Neural progenitor cell (in vitro differentiated cells): ENCODE results near the gene GCK. TPM values are rescaled to one million over a fixed set of nuclear protein-coding genes. Genes with fewer than 3 reads are reported as not detected.

ENCODE experiments used
- DNase-seq: peaks from one replicate; pipeline ENCODE4 v3.0.0-alpha.2; 2016; ENCODE audit warnings: low spot score
- H2AFZ ChIP-seq: fragments of 200-600 bp; sonication (generic); replicated peaks from 2 replicates; pipeline ENCODE4 v1.6.1; 2016; ENCODE audit warnings: antibody characterized with exemption
- H3F3A ChIP-seq: fragments of 200-600 bp; sonication (generic); 2 replicates; pipeline ENCODE4 v1.6.1; 2016; ENCODE audit warnings: antibody characterized with exemption, low read depth
- H3K27ac ChIP-seq: fragments of 200-600 bp; sonication (generic); 2 replicates; pipeline ENCODE4 v1.5.1; 2016; ENCODE audit warnings: mild to moderate bottlenecking
- H3K27me3 ChIP-seq: fragments of 200-600 bp; sonication (generic); 2 replicates; pipeline ENCODE4 v1.6.1; 2016; ENCODE audit warnings: mild to moderate bottlenecking, moderate library complexity
- H3K36me3 ChIP-seq: fragments of 200-600 bp; sonication (generic); 2 replicates; pipeline ENCODE4 v1.5.1; 2016
- H3K4me1 ChIP-seq: fragments of 200-600 bp; sonication (generic); 2 replicates; pipeline ENCODE4 v1.6.1; 2016; ENCODE audit warnings: mixed run types
- H3K4me2 ChIP-seq: fragments of 200-600 bp; sonication (generic); 2 replicates; pipeline ENCODE4 v1.6.1; 2016
- H3K4me3 ChIP-seq: fragments of 200-600 bp; sonication (generic); 2 replicates; pipeline ENCODE4 v1.5.1; 2016
- H3K79me2 ChIP-seq: fragments of 200-600 bp; sonication (generic); 2 replicates; pipeline ENCODE4 v1.6.1; 2016; ENCODE audit warnings: low read depth
- H3K9ac ChIP-seq: fragments of 200-600 bp; sonication (generic); 2 replicates; pipeline ENCODE4 v1.6.1; 2016
- H3K9me3 ChIP-seq: fragments of 200-600 bp; sonication (generic); 2 replicates; pipeline ENCODE4 v1.5.1; 2016; ENCODE audit warnings: low read depth
- H4K20me1 ChIP-seq: fragments of 200-600 bp; sonication (generic); 2 replicates; pipeline ENCODE4 v1.6.1; 2016; ENCODE audit warnings: low read depth
- H3K27ac Mint-ChIP-seq: 3 replicates; pipeline ENCODE4 v1.8.0; 2021; ENCODE audit warnings: mixed read lengths
- H3K27me3 Mint-ChIP-seq: 2 replicates; pipeline ENCODE4 v1.8.0; 2022; ENCODE audit warnings: low read depth, mild to moderate bottlenecking, inconsistent platforms, moderate library complexity, mixed read lengths; ENCODE audit not compliant: insufficient read depth
- H3K36me3 Mint-ChIP-seq: 3 replicates; pipeline ENCODE4 v1.8.0; 2021; ENCODE audit warnings: mixed read lengths
- H3K4me1 Mint-ChIP-seq: 3 replicates; pipeline ENCODE4 v1.8.0; 2021; ENCODE audit warnings: mixed read lengths
- H3K4me3 Mint-ChIP-seq: 3 replicates; pipeline ENCODE4 v1.8.0; 2021; ENCODE audit warnings: mild to moderate bottlenecking, moderate library complexity, mixed read lengths
- H3K9me3 Mint-ChIP-seq: 3 replicates; pipeline ENCODE4 v1.8.0; 2020; ENCODE audit warnings: mixed read lengths
- CTCF ChIP-seq: fragments of 200-600 bp; sonication (generic); IDR thresholded peaks from 2 replicates; pipeline ENCODE4 v1.5.1; 2017; ENCODE audit warnings: antibody characterized with exemption, mild to moderate bottlenecking
- EZH2 ChIP-seq: fragments of 200-600 bp; sonication (generic); IDR thresholded peaks from 2 replicates; pipeline ENCODE4 v1.6.1; 2017; ENCODE audit warnings: antibody characterized with exemption, mild to moderate bottlenecking, moderate library complexity
- EZH2phosphoT487 ChIP-seq: fragments of 200-600 bp; sonication (generic); IDR thresholded peaks from 2 replicates; pipeline ENCODE4 v1.6.1; 2017; ENCODE audit warnings: antibody characterized with exemption
- total RNA-seq: library from RNA; depleted of rRNA; stranded (reverse); fragments of >200 nt; gene quantifications from 2 replicates; pipeline ENCODE4 v1.2.3, GENCODE V29; 2015; ENCODE audit warnings: low replicate concordance

GCK gene
- total RNA-seq, 1 donor from 2014 or later = not detected

GRCh38 chr7:44193011-44193802 is 4.0 kb upstream of the GCK start:
- no peak overlapping the region for H3K9ac ChIP-seq
- Mint-ChIP-seq H3K27ac (no peak overlapping the region), H3K27me3 (peaks cover 5% of the 10 kb centered on the region), H3K4me1 (peaks cover 13% of the 10 kb centered on the region), H3K4me3 (no peak overlapping the region), H3K9me3 (no peaks in the 10 kb centered on the region), H3K36me3 (no peaks in the 10 kb centered on the region)
- no peak overlapping the region for H2AFZ ChIP-seq
- H3K4me2 ChIP-seq = no peak overlapping the region
- no peaks in the 10 kb centered on the region for H3K79me2 ChIP-seq
- no peak overlapping the region for H3K4me3 ChIP-seq
- no peaks in the 10 kb centered on the region for H4K20me1 ChIP-seq
- H3K9me3 ChIP-seq = no peaks in the 10 kb centered on the region
- TF ChIP-seq EZH2phosphoT487 (no peak), CTCF (no peak), EZH2 (no peak)
- no peaks in the 10 kb centered on the region for H3F3A ChIP-seq
- H3K27me3 ChIP-seq = peaks cover 13% of the 10 kb centered on the region
- no peak for DNase-seq
- H3K27ac ChIP-seq = no peak overlapping the region
- no peaks in the 10 kb centered on the region for H3K4me1 ChIP-seq
- H3K36me3 ChIP-seq = no peaks in the 10 kb centered on the region

- H3K79me2 ChIP-seq = no peaks in the 10 kb centered on the region
- Mint-ChIP-seq H3K9me3 (no peaks in the 10 kb centered on the region), H3K36me3 (no peaks in the 10 kb centered on the region), H3K27ac (no peak overlapping the region), H3K4me1 (peaks cover 19% of the 10 kb centered on the region), H3K27me3 (peaks cover 5% of the 10 kb centered on the region), H3K4me3 (no peak overlapping the region)
- no peaks in the 10 kb centered on the region for H3K27me3 ChIP-seq
- H2AFZ ChIP-seq = no peak overlapping the region
- H3K4me2 ChIP-seq = no peak overlapping the region
- H3K9me3 ChIP-seq = no peaks in the 10 kb centered on the region
- no peak overlapping the region for H3K27ac ChIP-seq
- no peaks in the 10 kb centered on the region for H3K4me1 ChIP-seq
- H3K9ac ChIP-seq = no peak overlapping the region
- no peak overlapping the region for H3K4me3 ChIP-seq
- no peak for DNase-seq
- H4K20me1 ChIP-seq = no peaks in the 10 kb centered on the region
- no peaks in the 10 kb centered on the region for H3K36me3 ChIP-seq
- no peaks in the 10 kb centered on the region for H3F3A ChIP-seq
- no peak for TF ChIP-seq EZH2
- no peak for TF ChIP-seq CTCF
Observed at GRCh38 chr7:44191171-44191570, 1.9 kb upstream of the GCK start.

GRCh38 chr7:44189993-44190872 is 994 bp upstream of the GCK start:
- no peaks in the 10 kb centered on the region for H3F3A ChIP-seq
- DNase-seq = no peak
- Mint-ChIP-seq H3K4me3 (no peak overlapping the region), H3K27ac (peak overlapping the region; percentile 92), H3K27me3 (peaks cover 5% of the 10 kb centered on the region), H3K4me1 (peaks cover 19% of the 10 kb centered on the region), H3K9me3 (no peaks in the 10 kb centered on the region), H3K36me3 (no peaks in the 10 kb centered on the region)
- H3K27me3 ChIP-seq = no peaks in the 10 kb centered on the region
- no peak for TF ChIP-seq EZH2
- TF ChIP-seq EZH2phosphoT487 = no peak
- no peak for TF ChIP-seq CTCF
- H3K9me3 ChIP-seq = no peaks in the 10 kb centered on the region
- no peak overlapping the region for H2AFZ ChIP-seq
- no peaks in the 10 kb centered on the region for H3K4me1 ChIP-seq
- H3K36me3 ChIP-seq = no peaks in the 10 kb centered on the region
- H4K20me1 ChIP-seq = no peaks in the 10 kb centered on the region
- no peak overlapping the region for H3K4me2 ChIP-seq
- no peaks in the 10 kb centered on the region for H3K79me2 ChIP-seq
- no peak overlapping the region for H3K4me3 ChIP-seq
- no peak overlapping the region for H3K27ac ChIP-seq
- no peak overlapping the region for H3K9ac ChIP-seq
